ENCODE data around the gene KMO. TPM values are rescaled to one million over a fixed set of nuclear protein-coding genes. Genes with fewer than 3 reads are reported as not detected.

Gene KMO
- polyA plus RNA-seq, 3 donors = 4.7 to 9.0 (median 6.4) TPM

DNA sequence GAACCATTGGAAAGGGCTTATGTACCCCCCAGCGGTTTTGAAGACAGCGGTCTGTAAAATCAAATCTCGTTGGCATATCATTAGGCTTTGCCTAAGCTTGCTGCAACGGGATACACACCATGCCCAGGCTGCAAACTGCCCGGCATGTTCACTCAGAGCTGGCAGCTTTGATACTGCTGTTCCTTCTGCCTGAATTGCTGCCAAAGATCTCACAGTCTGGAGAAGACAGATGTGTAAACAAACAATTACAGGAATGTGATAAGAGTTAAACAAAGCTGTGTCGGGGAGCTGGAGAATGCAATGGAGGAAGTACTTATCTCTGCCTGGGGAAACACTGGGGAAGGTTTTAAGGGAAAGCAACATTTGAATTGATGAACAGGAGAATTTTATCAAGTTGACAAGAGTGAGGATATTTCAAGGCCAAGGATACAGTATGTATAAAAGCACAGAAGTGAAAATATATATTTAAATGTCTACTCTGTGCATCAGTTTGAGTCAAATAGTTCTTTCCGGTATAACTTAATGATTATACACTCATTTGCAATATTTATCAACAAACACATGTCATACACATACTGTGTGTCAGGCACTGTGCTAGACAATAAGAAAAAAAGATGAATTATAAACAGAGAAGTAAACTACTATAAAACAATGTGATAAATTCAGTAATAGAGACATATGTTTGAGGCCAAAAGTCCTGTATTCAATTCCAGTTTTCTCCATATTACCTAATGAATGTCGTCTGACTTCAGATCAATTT lies 78.1 kb downstream of the KMO start:
- H3K27me3 Mint-ChIP-seq (ENCODE audit: low read depth in 3 of 3) = peaks cover 0 to 3% (median 0%) of the 10 kb centered on the region in 3 donors
- intact Hi-C loops (cut with micrococcal nuclease) = loop anchor here in 1 of 2 donors (5.0 to 10.0 kb wide), 2 partner anchors 78 to 235 kb away; partner anchors contain the start of genes EXO1 and KMO
- no peak for DNase-seq
- H3K27me3 ChIP-seq (ENCODE audit: control insufficient read depth in 2 of 2, insufficient read depth in 2 of 2, low read length in 2 of 2) = no peaks in the 10 kb centered on the region
- no peak overlapping the region for H3K4me3 ChIP-seq (replicated peaks in 1 of 3; ENCODE audit: low read depth in 2 of 3, low read length in 3 of 3)
- no peaks in the 10 kb centered on the region for H4K20me1 ChIP-seq (ENCODE audit: insufficient read depth, low read length)
- H3K27ac ChIP-seq (ENCODE audit: low read depth in 1 of 2, low read length in 2 of 2) = no peak overlapping the region
- H3K36me3 Mint-ChIP-seq = peaks cover 2 to 11% of the 10 kb centered on the region in 2 donors
- H3K27ac Mint-ChIP-seq = no peak overlapping the region
- WGBS (ENCODE audit: insufficient coverage) = 89% methylated on average over 6 of the region's 8 CpGs
- no peak overlapping the region for H3K9ac ChIP-seq (ENCODE audit: insufficient read depth, low read length, poor library complexity, severe bottlenecking)
- no peak overlapping the region for H3K4me2 ChIP-seq (replicated peaks; ENCODE audit: extremely low read depth, low read length, poor library complexity, severe bottlenecking)
- no peak overlapping the region for H3K4me3 Mint-ChIP-seq
- peaks cover 17% of the 10 kb centered on the region for H3K4me1 Mint-ChIP-seq
- H3K9me3 ChIP-seq (replicated peaks in 1 of 2; ENCODE audit: control insufficient read depth in 1 of 2, insufficient read depth in 1 of 2, low read length in 2 of 2) = no peaks in the 10 kb centered on the region
- no peaks in the 10 kb centered on the region for H3K9me3 Mint-ChIP-seq
- peaks cover 0 to 5% of the 10 kb centered on the region in 2 donors for H3K36me3 ChIP-seq (replicated peaks in 1 of 2; ENCODE audit: control insufficient read depth in 1 of 2, insufficient read depth in 2 of 2, low read length in 2 of 2)
- H3K4me1 ChIP-seq (ENCODE audit: control insufficient read depth in 1 of 2, insufficient read depth in 2 of 2, low read length in 2 of 2) = peaks cover 11 to 20% of the 10 kb centered on the region in 2 donors
- peaks cover 7% of the 10 kb centered on the region for H3K79me2 ChIP-seq (ENCODE audit: insufficient read depth, low read length)
- no peak overlapping the region for H2AFZ ChIP-seq (ENCODE audit: insufficient read depth, low read depth, low read length, poor library complexity, severe bottlenecking)
- no peak for TF ChIP-seq CTCF (IDR thresholded peaks at IDR 0.05)

DNA sequence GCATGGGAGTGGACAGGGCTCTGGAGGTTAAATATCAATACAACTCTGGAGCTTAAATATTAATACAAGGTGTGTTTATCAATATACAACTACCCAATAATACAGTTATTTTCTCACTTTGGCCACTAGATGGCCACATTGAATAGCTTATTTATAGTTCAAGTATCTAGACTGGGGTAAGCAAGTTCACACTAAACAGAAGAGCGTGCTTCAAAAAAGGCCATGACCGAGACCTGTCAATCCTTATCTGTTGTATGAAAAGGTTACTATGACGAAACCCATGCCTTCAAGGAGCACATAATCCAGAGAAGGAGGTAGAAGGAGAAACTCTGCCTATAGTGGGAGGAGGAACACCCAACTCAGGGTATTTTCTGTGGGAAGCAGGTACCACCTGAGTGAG lies 78.9 kb downstream of the KMO start:
- Histone ChIP-seq H3K27me3 (ENCODE audit: control insufficient read depth in 2 of 2, insufficient read depth in 2 of 2, low read length in 2 of 2) (no peaks in the 10 kb centered on the region), H3K4me1 (ENCODE audit: control insufficient read depth in 1 of 2, insufficient read depth in 2 of 2, low read length in 2 of 2) (peaks cover 11 to 20% of the 10 kb centered on the region in 2 donors), H3K36me3 (replicated peaks in 1 of 2; ENCODE audit: control insufficient read depth in 1 of 2, insufficient read depth in 2 of 2, low read length in 2 of 2) (peaks cover 0 to 5% of the 10 kb centered on the region in 2 donors), H3K9ac (ENCODE audit: insufficient read depth, low read length, poor library complexity, severe bottlenecking) (no peak overlapping the region), H4K20me1 (ENCODE audit: insufficient read depth, low read length) (no peaks in the 10 kb centered on the region), H3K9me3 (replicated peaks in 1 of 2; ENCODE audit: control insufficient read depth in 1 of 2, insufficient read depth in 1 of 2, low read length in 2 of 2) (no peaks in the 10 kb centered on the region), H3K79me2 (ENCODE audit: insufficient read depth, low read length) (peaks cover 7% of the 10 kb centered on the region), H3K4me2 (replicated peaks; ENCODE audit: extremely low read depth, low read length, poor library complexity, severe bottlenecking) (no peak overlapping the region), H3K4me3 (replicated peaks in 1 of 3; ENCODE audit: low read depth in 2 of 3, low read length in 3 of 3) (no peak overlapping the region), H3K27ac (ENCODE audit: low read depth in 1 of 2, low read length in 2 of 2) (peak overlapping the region in 1 of 2 donors; percentile 60), H2AFZ (ENCODE audit: insufficient read depth, low read depth, low read length, poor library complexity, severe bottlenecking) (no peak overlapping the region)
- H3K27ac Mint-ChIP-seq = no peak overlapping the region
- H3K36me3 Mint-ChIP-seq = peaks cover 9 to 11% of the 10 kb centered on the region in 2 donors
- peaks cover 14% of the 10 kb centered on the region for H3K4me1 Mint-ChIP-seq
- DNase-seq = peak; percentile 43 to 74 (median 66)
- intact Hi-C loops (cut with micrococcal nuclease) = loop anchor here in 1 of 2 donors (5.0 to 10.0 kb wide), 2 partner anchors 79 to 234 kb away; partner anchors contain the start of genes EXO1 and KMO
- no peak overlapping the region for H3K4me3 Mint-ChIP-seq
- WGBS (ENCODE audit: insufficient coverage) = no CpG with 5 or more reads among the region's 3 CpGs
- no peaks in the 10 kb centered on the region for H3K9me3 Mint-ChIP-seq
- peaks cover 0 to 3% (median 0%) of the 10 kb centered on the region in 3 donors for H3K27me3 Mint-ChIP-seq (ENCODE audit: low read depth in 3 of 3)
- TF ChIP-seq CTCF (IDR thresholded peaks at IDR 0.05) = peak; percentile 80
